ENCODE results near the gene PARS2. TPM values are rescaled to one million over a fixed set of nuclear protein-coding genes. Genes with fewer than 3 reads are reported as not detected.

PARS2 gene
- total RNA-seq, 4 donors from 2014 or later: 2.1 to 3.6 (median 2.5) TPM

- no peak for TF ChIP-seq CTCF (IDR thresholded peaks at IDR 0.05; ENCODE audit: low read depth)
Observed at GRCh38 chr1:54810153-54810942, 46.0 kb upstream of the PARS2 start.

GRCh38 chr1:54809496-54810074, 45.3 kb upstream of the PARS2 start:
- TF ChIP-seq CTCF (IDR thresholded peaks at IDR 0.05; ENCODE audit: low read depth): no peak

- TF ChIP-seq CTCF (IDR thresholded peaks at IDR 0.05; ENCODE audit: low read depth): no peak
Observed at GRCh38 chr1:54808443-54809207, 44.3 kb upstream of the PARS2 start.

GRCh38 chr1:54807756-54808155, 43.4 kb upstream of the PARS2 start:
- no peak for TF ChIP-seq CTCF (IDR thresholded peaks at IDR 0.05; ENCODE audit: low read depth)

- TF ChIP-seq CTCF (IDR thresholded peaks at IDR 0.05; ENCODE audit: low read depth): no peak
Observed at GRCh38 chr1:54806931-54807611, 42.7 kb upstream of the PARS2 start.

- TF ChIP-seq CTCF (IDR thresholded peaks at IDR 0.05; ENCODE audit: low read depth): no peak
Observed at GRCh38 chr1:54805981-54806381, 41.7 kb upstream of the PARS2 start.

Data from subcutaneous adipose tissue (tissue), 4 donors.